Type B pancreatic cell (in vitro differentiated cells): ENCODE measurements around the gene CEMIP. TPM values are rescaled to one million over a fixed set of nuclear protein-coding genes. Genes with fewer than 3 reads are reported as not detected.

Experiments
- DNase-seq: peaks from one replicate; pipeline ENCODE4 v3.0.0; 2021; ENCODE audit warnings: mixed read lengths; ENCODE audit not compliant: unreplicated experiment; ENCODE audit errors: extremely low spot score
- H3K27ac Mint-ChIP-seq: 2 replicates; pipeline ENCODE4 v1.8.0; 2021; ENCODE audit warnings: mild to moderate bottlenecking, mixed read lengths
- H3K27me3 Mint-ChIP-seq: 2 replicates; pipeline ENCODE4 v1.8.0; 2021; ENCODE audit warnings: mixed read lengths
- H3K36me3 Mint-ChIP-seq: 2 replicates; pipeline ENCODE4 v1.8.0; 2021; ENCODE audit warnings: mixed read lengths
- H3K4me1 Mint-ChIP-seq: one replicate; pipeline ENCODE4 v1.8.0; 2021; ENCODE audit warnings: mixed read lengths; ENCODE audit not compliant: unreplicated experiment
- H3K4me3 Mint-ChIP-seq: 2 replicates; pipeline ENCODE4 v1.8.0; 2021; ENCODE audit warnings: mild to moderate bottlenecking, mixed read lengths
- H3K9me3 Mint-ChIP-seq: 2 replicates; pipeline ENCODE4 v1.8.0; 2021; ENCODE audit warnings: mixed read lengths
- total RNA-seq: library from RNA; stranded (reverse); gene quantifications from 2 replicates; pipeline ENCODE4 v1.2.1, GENCODE V29; 2021; ENCODE audit warnings: low replicate concordance
- TF ChIP-seq, protein P1 (sequence below): fragments of 200-600 bp; sonication (generic); conservative IDR thresholded peaks from 2 replicates; pipeline ENCODE4 v1.5.0; 2021; ENCODE audit warnings: antibody characterized with exemption, mild to moderate bottlenecking

The CEMIP gene
- total RNA-seq, 1 donor from 2014 or later: 16.4 TPM

DNA sequence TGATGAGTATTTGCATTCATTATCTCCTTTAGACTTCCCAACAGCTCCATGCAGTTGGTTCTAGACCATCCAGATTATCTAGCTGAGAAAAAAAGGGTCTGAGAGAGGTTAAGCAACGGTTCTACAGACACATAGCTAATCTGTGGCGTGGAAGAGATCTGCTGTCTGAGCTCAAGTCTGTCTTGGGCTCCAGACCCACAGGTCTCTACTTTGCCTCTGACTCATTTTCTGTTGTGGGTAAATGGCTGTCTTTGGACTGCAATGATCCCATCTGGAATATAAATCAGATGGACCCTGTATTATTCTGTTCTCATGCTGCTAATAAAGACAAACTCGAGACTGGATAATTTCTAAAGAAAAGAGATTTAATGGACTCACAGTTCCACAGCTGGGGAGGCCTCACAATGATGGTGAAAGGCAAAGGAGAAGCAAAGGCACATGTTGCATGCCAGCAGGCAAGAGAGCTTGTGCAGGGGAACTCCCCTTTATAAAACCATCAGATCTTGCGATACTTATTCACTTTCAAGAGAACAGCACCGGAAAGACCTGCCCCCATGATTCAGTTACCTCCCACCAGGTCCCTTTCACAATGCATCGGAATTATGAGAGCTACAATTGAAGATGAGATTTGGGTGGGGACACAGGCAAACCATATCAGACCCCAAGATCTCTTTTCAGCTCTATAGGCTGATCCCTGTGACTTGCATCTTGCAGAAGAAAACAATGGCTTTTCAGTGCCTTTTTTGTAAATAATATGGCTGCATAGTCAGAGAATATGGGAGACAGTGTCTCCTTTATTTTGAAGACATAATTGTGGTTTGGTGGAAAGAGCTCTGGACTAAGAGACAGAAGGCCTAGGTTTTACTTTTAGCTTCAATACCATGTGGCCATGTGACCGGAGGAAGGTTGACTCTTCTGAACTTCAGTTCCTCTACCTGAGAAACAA lies 24.7 kb downstream of the CEMIP start:
- H3K36me3 Mint-ChIP-seq: no peaks in the 10 kb centered on the region
- no peak for DNase-seq
- H3K4me1 Mint-ChIP-seq: peaks cover 5% of the 10 kb centered on the region

DNA sequence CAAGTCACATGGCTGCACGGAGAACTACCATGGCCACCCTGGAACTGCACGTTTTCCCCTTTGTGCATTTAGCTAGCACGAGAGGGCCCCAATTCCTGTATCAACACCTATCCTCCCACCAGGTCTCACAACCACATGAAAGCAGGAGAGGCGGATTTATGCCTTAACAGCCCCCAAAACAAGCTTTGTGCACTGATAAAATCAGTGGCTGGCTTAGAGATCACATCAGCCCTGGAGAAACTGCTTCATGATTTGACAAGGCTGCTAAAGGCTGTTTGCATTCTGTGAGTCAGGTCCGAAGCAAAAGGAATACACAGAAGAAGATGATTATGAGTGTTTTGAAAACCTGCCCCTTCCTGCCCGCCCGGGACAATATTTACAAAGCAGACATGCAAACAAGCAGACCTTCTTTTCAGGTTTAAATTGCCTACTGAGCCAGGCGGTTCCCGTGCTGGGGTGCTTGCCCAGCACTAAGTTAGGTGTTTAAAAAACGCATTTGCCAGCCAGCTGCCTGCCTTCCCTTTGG lies 25.9 kb downstream of the CEMIP start:
- Mint-ChIP-seq H3K27ac (no peak overlapping the region), H3K27me3 (peaks cover 3% of the 10 kb centered on the region), H3K9me3 (no peaks in the 10 kb centered on the region), H3K36me3 (no peaks in the 10 kb centered on the region), H3K4me3 (peak overlapping the region; percentile 10), H3K4me1 (peaks cover 5% of the 10 kb centered on the region)
- no peak for DNase-seq
- TF ChIP-seq, protein P1, sequence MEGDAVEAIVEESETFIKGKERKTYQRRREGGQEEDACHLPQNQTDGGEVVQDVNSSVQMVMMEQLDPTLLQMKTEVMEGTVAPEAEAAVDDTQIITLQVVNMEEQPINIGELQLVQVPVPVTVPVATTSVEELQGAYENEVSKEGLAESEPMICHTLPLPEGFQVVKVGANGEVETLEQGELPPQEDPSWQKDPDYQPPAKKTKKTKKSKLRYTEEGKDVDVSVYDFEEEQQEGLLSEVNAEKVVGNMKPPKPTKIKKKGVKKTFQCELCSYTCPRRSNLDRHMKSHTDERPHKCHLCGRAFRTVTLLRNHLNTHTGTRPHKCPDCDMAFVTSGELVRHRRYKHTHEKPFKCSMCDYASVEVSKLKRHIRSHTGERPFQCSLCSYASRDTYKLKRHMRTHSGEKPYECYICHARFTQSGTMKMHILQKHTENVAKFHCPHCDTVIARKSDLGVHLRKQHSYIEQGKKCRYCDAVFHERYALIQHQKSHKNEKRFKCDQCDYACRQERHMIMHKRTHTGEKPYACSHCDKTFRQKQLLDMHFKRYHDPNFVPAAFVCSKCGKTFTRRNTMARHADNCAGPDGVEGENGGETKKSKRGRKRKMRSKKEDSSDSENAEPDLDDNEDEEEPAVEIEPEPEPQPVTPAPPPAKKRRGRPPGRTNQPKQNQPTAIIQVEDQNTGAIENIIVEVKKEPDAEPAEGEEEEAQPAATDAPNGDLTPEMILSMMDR: no peak

More for the DNA sequence above, 24.7 kb downstream of the CEMIP start:
- H3K27ac Mint-ChIP-seq: no peak overlapping the region
- H3K9me3 Mint-ChIP-seq: no peaks in the 10 kb centered on the region
- H3K27me3 Mint-ChIP-seq: peaks cover 3% of the 10 kb centered on the region
- no peak overlapping the region for H3K4me3 Mint-ChIP-seq
- TF ChIP-seq, protein P1: no peak

DNA sequence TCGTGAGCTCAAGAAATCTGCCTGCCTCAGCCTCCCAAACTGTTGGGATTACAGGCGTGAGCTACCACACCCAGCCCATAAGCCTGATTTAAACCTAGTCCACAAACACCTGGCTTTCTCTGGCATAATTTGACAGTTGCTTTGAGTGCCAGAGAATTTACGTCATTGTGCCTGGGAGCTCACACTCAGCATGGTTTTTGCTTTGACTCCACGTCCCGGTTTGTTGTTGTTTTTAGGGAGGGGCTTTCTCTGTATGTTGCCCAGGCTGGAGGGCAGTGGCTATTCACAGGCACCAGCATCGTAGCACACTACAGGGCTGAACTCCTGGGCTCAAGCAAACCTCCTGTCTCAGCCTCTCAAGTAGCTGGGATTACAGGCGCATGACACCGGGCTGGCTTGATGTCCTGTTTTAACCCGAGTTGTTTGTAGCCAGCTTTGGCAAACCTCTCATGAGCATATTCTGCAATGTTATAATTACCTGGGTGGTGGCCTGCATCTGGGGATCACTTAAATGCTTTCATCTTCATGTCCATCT lies 32.7 kb downstream of the CEMIP start:
- Mint-ChIP-seq H3K9me3 (no peaks in the 10 kb centered on the region), H3K27me3 (peaks cover 8% of the 10 kb centered on the region), H3K4me3 (no peak overlapping the region), H3K27ac (no peak overlapping the region), H3K36me3 (no peaks in the 10 kb centered on the region), H3K4me1 (no peaks in the 10 kb centered on the region)
- TF ChIP-seq, protein P1: no peak
- no peak for DNase-seq

DNA sequence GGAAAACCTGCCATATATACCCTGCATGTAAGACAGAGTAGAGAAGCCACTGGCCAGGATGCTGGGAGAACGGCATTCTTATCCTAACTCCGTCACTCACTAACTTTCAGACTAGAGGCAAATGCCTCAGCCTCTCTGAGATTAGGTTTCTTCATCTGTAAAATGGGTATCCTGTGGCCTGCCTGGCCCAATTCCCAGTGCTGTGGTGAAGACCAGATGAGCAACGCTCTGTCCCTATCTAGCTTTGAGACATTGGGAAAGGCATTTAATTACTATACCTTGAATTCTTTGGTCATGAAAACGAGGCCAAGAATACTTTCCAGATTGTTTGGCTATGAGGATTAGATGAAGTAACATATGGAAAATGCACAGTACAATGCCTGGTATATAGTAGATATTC lies 35.9 kb downstream of the CEMIP start:
- TF ChIP-seq, protein P1: no peak

DNA sequence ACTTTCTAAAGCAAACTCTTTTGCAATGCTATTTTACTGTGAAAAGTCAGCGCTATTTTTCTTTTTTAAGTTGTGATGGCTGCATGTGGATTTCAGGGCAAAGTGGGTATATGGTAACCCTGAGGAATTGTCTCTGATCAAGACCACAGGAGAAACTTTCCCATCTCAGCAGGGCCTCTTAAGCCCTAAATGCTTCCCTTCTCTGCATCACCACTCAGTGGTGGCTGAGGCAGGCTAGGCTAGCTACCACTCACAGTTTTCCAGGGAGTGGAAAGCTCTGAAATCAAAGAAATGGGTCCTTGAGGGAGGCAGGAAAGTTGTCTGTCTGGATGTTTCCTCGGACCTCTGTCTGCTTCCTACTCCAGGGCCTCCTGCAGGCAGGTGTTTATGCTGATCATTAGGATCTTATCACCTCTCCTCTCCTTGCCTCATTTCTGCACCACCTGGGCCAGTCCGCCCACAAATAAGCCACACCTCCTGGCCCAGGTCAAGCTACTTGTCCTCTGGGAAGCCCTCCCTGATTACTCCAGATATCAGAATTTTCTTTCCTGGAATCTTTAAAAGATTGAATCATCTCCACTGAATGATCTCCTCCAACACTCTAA lies 37.0 kb downstream of the CEMIP start:
- no peaks in the 10 kb centered on the region for H3K36me3 Mint-ChIP-seq
- H3K27me3 Mint-ChIP-seq: peaks cover 12% of the 10 kb centered on the region
- no peak overlapping the region for H3K27ac Mint-ChIP-seq
- H3K4me1 Mint-ChIP-seq: no peaks in the 10 kb centered on the region
- TF ChIP-seq, protein P1: no peak
- H3K9me3 Mint-ChIP-seq: no peaks in the 10 kb centered on the region
- DNase-seq: no peak
- no peak overlapping the region for H3K4me3 Mint-ChIP-seq

More for the DNA sequence above, 35.9 kb downstream of the CEMIP start:
- H3K4me3 Mint-ChIP-seq: no peak overlapping the region
- H3K9me3 Mint-ChIP-seq: no peaks in the 10 kb centered on the region
- H3K36me3 Mint-ChIP-seq: no peaks in the 10 kb centered on the region
- no peak overlapping the region for H3K27ac Mint-ChIP-seq
- peaks cover 15% of the 10 kb centered on the region for H3K27me3 Mint-ChIP-seq
- no peak for DNase-seq
- no peaks in the 10 kb centered on the region for H3K4me1 Mint-ChIP-seq
